ENCODE measurements around the gene PQBP1.

Gene PQBP1

GRCh38 chrX:48902135-48902534, 4.4 kb downstream of the PQBP1 start:
- no peak for DNase-seq (ENCODE audit: low spot score)

GRCh38 chrX:48902776-48903175, 5.0 kb downstream of the PQBP1 start:
- no peak for DNase-seq (ENCODE audit: low spot score)

GRCh38 chrX:48903290-48903689, 5.6 kb downstream of the PQBP1 start:
- no peak for DNase-seq (ENCODE audit: low spot score)

GRCh38 chrX:48904180-48904579, 6.5 kb downstream of the PQBP1 start:
- no peak for DNase-seq (ENCODE audit: low spot score)

GRCh38 chrX:48904626-48905025, 6.9 kb downstream of the PQBP1 start:
- DNase-seq (ENCODE audit: low spot score): no peak

- DNase-seq (ENCODE audit: low spot score): no peak
Observed at GRCh38 chrX:48905090-48905790, 7.5 kb downstream of the PQBP1 start.

GRCh38 chrX:48908600-48908999, 10.9 kb downstream of the PQBP1 start:
- DNase-seq (ENCODE audit: low spot score): no peak

- DNase-seq (ENCODE audit: low spot score): no peak
Observed at GRCh38 chrX:48909703-48910294, 12.1 kb downstream of the PQBP1 start.

- no peak for DNase-seq (ENCODE audit: low spot score)
Observed at GRCh38 chrX:48910926-48911411, 13.2 kb downstream of the PQBP1 start.

- DNase-seq (ENCODE audit: low spot score): peak; percentile 73
Observed at GRCh38 chrX:48911412-48912182, 13.9 kb downstream of the PQBP1 start, which contains the start of gene SLC35A2. TSS of gene SLC35A2 (minus strand) at chrX:48911646. CDS start at chrX:48911636, 10 bp downstream.

- no peak for DNase-seq (ENCODE audit: low spot score)
Observed at GRCh38 chrX:48913605-48914366, 16.1 kb downstream of the PQBP1 start.

GRCh38 chrX:48914593-48915493, 17.1 kb downstream of the PQBP1 start:
- DNase-seq (ENCODE audit: low spot score): no peak

- peak; percentile 62 for DNase-seq (ENCODE audit: low spot score)
Observed at GRCh38 chrX:48917139-48918001, 19.6 kb downstream of the PQBP1 start.

GRCh38 chrX:48918301-48918642, 20.5 kb downstream of the PQBP1 start:
- no peak for DNase-seq (ENCODE audit: low spot score)

GRCh38 chrX:48918643-48919340, 21.1 kb downstream of the PQBP1 start, which contains the start of gene PIM2:
TSS of gene PIM2 (minus strand) at chrX:48919024. CDS start at chrX:48918834, 190 bp downstream.
- DNase-seq (ENCODE audit: low spot score): peak; percentile 74

- DNase-seq (ENCODE audit: low spot score): peak; percentile 12
Observed at GRCh38 chrX:48919360-48919841, 21.7 kb downstream of the PQBP1 start.

GRCh38 chrX:48919947-48920717, 22.4 kb downstream of the PQBP1 start:
- DNase-seq (ENCODE audit: low spot score): no peak

GRCh38 chrX:48920718-48921104, 23.0 kb downstream of the PQBP1 start:
- no peak for DNase-seq (ENCODE audit: low spot score)

All from iPS-NIHi11 (cell line).